Measurements from ENCODE around the gene UROC1. TPM values are rescaled to one million over a fixed set of nuclear protein-coding genes. Genes with fewer than 3 reads are reported as not detected.

UROC1 gene
- total and polyA plus RNA-seq, 2 of the 4 experiments (the other 2 are of a cell fraction) = not detected

DNA sequence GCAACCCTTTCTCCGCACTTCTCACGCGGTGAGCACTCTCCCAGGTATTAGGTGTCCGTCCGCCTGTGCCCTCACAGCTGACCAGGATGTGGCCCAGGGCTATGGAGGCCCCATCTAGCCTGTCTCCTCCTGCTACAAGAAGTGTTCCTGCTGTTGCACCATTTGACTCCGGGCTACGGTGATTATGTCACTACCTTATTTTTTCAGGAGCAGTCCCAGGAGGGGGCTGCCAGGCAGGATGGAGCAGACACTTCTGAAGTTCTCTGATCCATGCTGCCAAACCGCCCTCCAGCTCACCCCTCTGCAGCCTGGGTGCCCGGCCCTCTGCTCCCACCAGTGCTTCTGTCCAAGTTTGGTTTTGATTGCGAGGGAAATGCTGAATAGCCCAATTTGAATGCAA, 78.8 kb downstream of the UROC1 start:
- dilution Hi-C loops (cut with HindIII; ENCODE audit: low sequenced_read_pairs, unreplicated experiment) = no loop called here

More for the DNA sequence above, 78.8 kb downstream of the UROC1 start:
- H2AK5ac ChIP-seq (ENCODE audit: low read depth, low read length) = no peak overlapping the region
- ChIA-PET POLR2A (ENCODE audit: unreplicated experiment) (no interaction called here), CTCF (no interaction called here)
- H2BK120ac ChIP-seq (ENCODE audit: low read depth, low read length) = no peak overlapping the region
- no peak overlapping the region for H4K5ac ChIP-seq (ENCODE audit: low read depth, low read length)
- no peak overlapping the region for H2AK9ac ChIP-seq (replicated peaks; ENCODE audit: low read depth, low read length, poor library complexity)
- in situ Hi-C loops (cut with MboI; ENCODE audit: low sequenced_read_pairs) = no loop called here
- no peaks in the 10 kb centered on the region for H3K9me1 ChIP-seq (ENCODE audit: insufficient read depth, low read length)
- H2BK20ac ChIP-seq (ENCODE audit: low read depth, low read length) = no peak overlapping the region
- no peak overlapping the region for H3K56ac ChIP-seq (ENCODE audit: extremely low read depth, insufficient read depth, low read length)
- H4K91ac ChIP-seq (ENCODE audit: insufficient read depth, low read depth, low read length) = no peak overlapping the region
- no peak for DNase-seq
- intact Hi-C loops (cut with micrococcal nuclease) = no loop called here
- H3K4me2 ChIP-seq (ENCODE audit: low read depth, low read length) = no peak overlapping the region
- no peak overlapping the region for H3K9ac ChIP-seq (ENCODE audit: low read depth, low read length)
- H3K4ac ChIP-seq (ENCODE audit: low read depth, low read length) = no peak overlapping the region
- no TSS peak for BruUV-seq (replicated peaks)
- no peaks in the 10 kb centered on the region; the same call in 1 of the 2 replicates for H4K20me1 ChIP-seq (ENCODE audit: insufficient read depth, low read length)
- H4K8ac ChIP-seq (ENCODE audit: low read depth in 2 of 2, low read length in 2 of 2) = no peak overlapping the region
- H3K79me1 ChIP-seq (ENCODE audit: low read depth in 1 of 2, low read length in 2 of 2) = no peaks in the 10 kb centered on the region
- H2BK5ac ChIP-seq (ENCODE audit: low read depth, low read length, poor library complexity, severe bottlenecking) = no peak overlapping the region
- no peaks in the 10 kb centered on the region for H3K4me1 ChIP-seq (ENCODE audit: control insufficient read depth, insufficient read depth, low read length)
- ATAC-seq (ENCODE audit: low read depth) = no peak
- no peak overlapping the region for H2BK15ac ChIP-seq (ENCODE audit: low read depth, low read length)
- TF ChIP-seq, protein P1, sequence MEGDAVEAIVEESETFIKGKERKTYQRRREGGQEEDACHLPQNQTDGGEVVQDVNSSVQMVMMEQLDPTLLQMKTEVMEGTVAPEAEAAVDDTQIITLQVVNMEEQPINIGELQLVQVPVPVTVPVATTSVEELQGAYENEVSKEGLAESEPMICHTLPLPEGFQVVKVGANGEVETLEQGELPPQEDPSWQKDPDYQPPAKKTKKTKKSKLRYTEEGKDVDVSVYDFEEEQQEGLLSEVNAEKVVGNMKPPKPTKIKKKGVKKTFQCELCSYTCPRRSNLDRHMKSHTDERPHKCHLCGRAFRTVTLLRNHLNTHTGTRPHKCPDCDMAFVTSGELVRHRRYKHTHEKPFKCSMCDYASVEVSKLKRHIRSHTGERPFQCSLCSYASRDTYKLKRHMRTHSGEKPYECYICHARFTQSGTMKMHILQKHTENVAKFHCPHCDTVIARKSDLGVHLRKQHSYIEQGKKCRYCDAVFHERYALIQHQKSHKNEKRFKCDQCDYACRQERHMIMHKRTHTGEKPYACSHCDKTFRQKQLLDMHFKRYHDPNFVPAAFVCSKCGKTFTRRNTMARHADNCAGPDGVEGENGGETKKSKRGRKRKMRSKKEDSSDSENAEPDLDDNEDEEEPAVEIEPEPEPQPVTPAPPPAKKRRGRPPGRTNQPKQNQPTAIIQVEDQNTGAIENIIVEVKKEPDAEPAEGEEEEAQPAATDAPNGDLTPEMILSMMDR (conservative IDR thresholded peaks at IDR 0.05; ENCODE audit: low read depth, low read length) = no peak
- TF ChIP-seq RCOR1 (IDR thresholded peaks at IDR 0.05; ENCODE audit: insufficient replicate concordance, low read length) (no peak), BHLHE40 (IDR thresholded peaks at IDR 0.05; ENCODE audit: low read depth, low read length) (no peak), MXI1 (IDR thresholded peaks at IDR 0.05; ENCODE audit: borderline replicate concordance, low read depth, low read length) (no peak)
- TF ChIP-seq, protein P2, sequence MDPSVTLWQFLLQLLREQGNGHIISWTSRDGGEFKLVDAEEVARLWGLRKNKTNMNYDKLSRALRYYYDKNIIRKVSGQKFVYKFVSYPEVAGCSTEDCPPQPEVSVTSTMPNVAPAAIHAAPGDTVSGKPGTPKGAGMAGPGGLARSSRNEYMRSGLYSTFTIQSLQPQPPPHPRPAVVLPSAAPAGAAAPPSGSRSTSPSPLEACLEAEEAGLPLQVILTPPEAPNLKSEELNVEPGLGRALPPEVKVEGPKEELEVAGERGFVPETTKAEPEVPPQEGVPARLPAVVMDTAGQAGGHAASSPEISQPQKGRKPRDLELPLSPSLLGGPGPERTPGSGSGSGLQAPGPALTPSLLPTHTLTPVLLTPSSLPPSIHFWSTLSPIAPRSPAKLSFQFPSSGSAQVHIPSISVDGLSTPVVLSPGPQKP (IDR thresholded peaks at IDR 0.05; ENCODE audit: borderline replicate concordance, low read depth, low read length) = no peak
- H3K27ac ChIP-seq (ENCODE audit: insufficient read depth, low read length) = no peak overlapping the region
- H3K18ac ChIP-seq (ENCODE audit: low read depth, low read length) = no peak overlapping the region
- no peaks in the 10 kb centered on the region for H3K27me3 ChIP-seq (ENCODE audit: control insufficient read depth, insufficient read depth, low read length)
- H3K9me3 ChIP-seq (ENCODE audit: control insufficient read depth, insufficient read depth, low read length) = no peaks in the 10 kb centered on the region
- WGBS, 2 experiments (ENCODE audit: extremely low coverage in 2 of 2, insufficient read length in 1 of 2) = 71% methylated on average over 7 of the region's 10 CpGs; no CpG with 5 or more reads in 1 of the 2 experiments
- no peak overlapping the region for H3K14ac ChIP-seq (replicated peaks; ENCODE audit: low read depth, low read length)
- peaks cover 2% of the 10 kb centered on the region; the same call in 1 of the 2 replicates for H3K36me3 ChIP-seq (ENCODE audit: control insufficient read depth, insufficient read depth, low read length)
- H2AFZ ChIP-seq (replicated peaks; ENCODE audit: low read length, poor library complexity) = no peak overlapping the region
- no peak overlapping the region for H3K23ac ChIP-seq (ENCODE audit: low read depth, low read length)
- H3K4me3 ChIP-seq (ENCODE audit: insufficient read depth, low read depth, low read length) = no peak overlapping the region
